Measurements from ENCODE around the gene RIPPLY2. TPM values are rescaled to one million over a fixed set of nuclear protein-coding genes. Genes with fewer than 3 reads are reported as not detected.

RIPPLY2 gene
- total RNA-seq, 4 donors from 2014 or later: not detected

GRCh38 chr6:83868639-83869038 is 15.5 kb downstream of the RIPPLY2 start:
- DNase-seq (ENCODE audit: low spot score) (no peak), ATAC-seq (ENCODE audit: low FRiP score) (no peak)

GRCh38 chr6:83870649-83871048 is 17.5 kb downstream of the RIPPLY2 start:
- no peak for ATAC-seq (ENCODE audit: low FRiP score)
- no peak for DNase-seq (ENCODE audit: low spot score)

More at GRCh38 chr6:83868639-83869038, 15.5 kb downstream of the RIPPLY2 start:
- TF ChIP-seq CTCF (IDR thresholded peaks at IDR 0.05): no peak

DNA sequence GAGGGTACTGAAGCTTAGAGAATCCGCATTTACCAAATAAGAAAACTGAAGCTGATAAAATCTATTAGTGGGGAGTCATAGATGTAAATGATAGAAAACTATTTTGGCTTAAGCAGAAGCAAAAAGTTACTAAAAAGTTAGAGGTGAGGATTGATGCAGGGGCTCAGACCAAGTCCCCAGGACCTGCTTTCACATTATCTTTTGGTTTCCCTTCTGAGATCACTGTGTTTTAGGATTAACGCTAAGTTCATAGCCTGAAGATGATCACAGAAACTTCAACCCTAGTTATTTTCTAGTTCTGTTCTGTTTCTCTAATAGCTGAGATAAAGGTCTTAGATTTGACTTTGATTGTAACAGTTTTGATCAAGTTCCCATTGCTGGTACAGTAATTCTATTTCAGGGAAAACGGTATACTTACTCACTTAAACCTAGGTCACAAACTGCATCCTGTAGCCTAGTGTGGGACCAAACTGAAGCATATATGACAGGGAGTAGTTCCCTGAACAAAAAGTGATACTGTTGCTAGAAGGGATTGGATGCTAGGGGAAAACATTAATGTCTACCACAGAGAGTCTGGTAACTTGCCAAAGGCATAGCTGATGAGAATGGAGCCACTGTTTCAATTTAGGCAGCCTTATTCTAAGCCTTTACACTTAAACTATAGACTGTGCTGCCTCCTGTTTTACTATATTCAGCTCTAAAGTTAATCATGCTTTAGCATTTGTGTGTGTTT is 19.4 kb downstream of the RIPPLY2 start:
- DNase-seq (ENCODE audit: low spot score): no peak
- ATAC-seq (ENCODE audit: low FRiP score): no peak
- no peak for TF ChIP-seq CTCF (IDR thresholded peaks at IDR 0.05)

More at GRCh38 chr6:83870649-83871048, 17.5 kb downstream of the RIPPLY2 start:
- TF ChIP-seq CTCF (IDR thresholded peaks at IDR 0.05): no peak

DNA sequence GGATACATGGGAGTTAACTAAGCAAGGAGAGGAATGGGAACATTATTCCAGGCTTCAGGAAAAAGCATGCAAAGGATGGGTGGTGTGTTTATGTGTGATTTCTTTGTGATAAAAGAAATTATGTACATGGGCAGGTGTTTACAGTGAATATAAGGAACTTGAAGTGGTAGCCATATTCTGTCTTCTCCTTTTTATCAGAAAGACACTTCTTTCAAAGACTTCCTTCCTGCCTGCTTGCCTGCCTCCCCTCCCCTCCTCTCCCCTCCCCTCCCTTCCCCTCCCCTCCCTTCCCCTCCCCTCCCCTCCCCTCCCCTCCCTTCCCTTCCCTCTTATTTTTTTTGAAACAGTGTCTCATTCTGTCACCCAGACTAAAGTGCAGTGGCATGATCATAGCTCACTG is 20.7 kb downstream of the RIPPLY2 start:
- no peak for TF ChIP-seq CTCF (IDR thresholded peaks at IDR 0.05)
- ATAC-seq (ENCODE audit: low FRiP score) (no peak), DNase-seq (ENCODE audit: low spot score) (no peak)

DNA sequence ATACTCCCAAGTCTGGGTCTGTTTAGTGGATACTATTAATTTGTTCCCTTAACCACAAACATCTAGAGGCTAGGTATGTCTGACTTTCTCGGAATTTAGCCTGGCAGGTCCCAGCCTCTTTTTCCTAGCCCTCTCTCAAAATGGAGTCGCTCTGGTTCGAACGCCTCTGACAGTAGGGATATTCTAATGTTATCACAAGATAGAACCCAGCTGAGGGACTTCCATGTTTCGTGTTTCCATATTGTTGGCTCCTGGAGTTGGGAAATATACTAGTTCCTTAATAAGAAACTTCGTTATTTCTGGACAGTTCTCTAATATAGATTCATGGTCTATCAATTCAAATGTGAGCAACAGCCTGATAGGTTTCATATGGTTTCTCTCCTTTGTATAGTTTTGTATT is 22.7 kb downstream of the RIPPLY2 start:
- no peak for DNase-seq (ENCODE audit: low spot score)
- no peak for TF ChIP-seq CTCF (IDR thresholded peaks at IDR 0.05)
- no peak for ATAC-seq (ENCODE audit: low FRiP score)

GRCh38 chr6:83878902-83879644 is 25.9 kb downstream of the RIPPLY2 start:
- DNase-seq (ENCODE audit: low spot score) (no peak), ATAC-seq (ENCODE audit: low FRiP score) (no peak)
- no peak for TF ChIP-seq CTCF (IDR thresholded peaks at IDR 0.05)

All from omental fat pad (tissue), 4 donors.